ENCODE results near the gene GPBP1. TPM values are rescaled to one million over a fixed set of nuclear protein-coding genes. Genes with fewer than 3 reads are reported as not detected.
"Not testable (repeated sequence)": the region's sequence is repeated elsewhere in the genome, so short reads cannot be mapped to it uniquely, and the experiment has no call there.

The GPBP1 gene
- total RNA-seq, 1 donor from 2014 or later: 142 TPM

DNA sequence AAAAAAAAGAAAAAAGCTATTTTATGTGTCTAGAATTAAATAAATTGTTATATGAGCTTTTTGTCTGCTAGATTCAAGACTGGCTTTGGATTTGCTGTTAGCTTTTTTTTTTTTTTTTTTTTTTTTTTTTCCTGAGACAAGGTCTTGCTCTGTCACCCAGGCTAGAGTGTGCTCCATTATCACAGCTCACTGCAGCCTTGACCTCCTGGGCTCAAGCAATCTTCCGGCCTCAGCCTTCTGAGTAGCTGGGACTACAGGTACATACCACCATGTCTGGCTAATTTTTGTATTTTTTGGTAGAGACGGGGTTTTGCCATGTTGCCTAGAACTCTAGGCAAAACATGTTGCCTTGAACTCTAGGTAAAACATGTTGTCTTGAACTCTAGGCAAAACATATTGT is 16.7 kb downstream of the GPBP1 start:
- Mint-ChIP-seq H3K36me3 (ENCODE audit: low read depth) (peaks cover 71% of the 10 kb centered on the region), H3K27me3 (no peaks in the 10 kb centered on the region), H3K4me1 (peaks cover 83% of the 10 kb centered on the region), H3K4me3 (no peak overlapping the region), H3K27ac (no peak overlapping the region), H3K9me3 (peaks cover 4% of the 10 kb centered on the region)
- intact Hi-C loops (cut with micrococcal nuclease): no loop called here
- ChIA-PET POLR2A (interaction anchor here (0.6 to 1.5 kb wide), 3 partner anchors 17 to 280 kb away, joined by 3 to 11 read pairs (median 5); partner anchors contain the start of gene GPBP1), CTCF (interaction anchor here (0.9 kb wide), 1 partner anchor 52 kb away, joined by 3 read pairs; no protein-coding TSS in a partner anchor)
- no peak for DNase-seq
- TF ChIP-seq, protein P1, sequence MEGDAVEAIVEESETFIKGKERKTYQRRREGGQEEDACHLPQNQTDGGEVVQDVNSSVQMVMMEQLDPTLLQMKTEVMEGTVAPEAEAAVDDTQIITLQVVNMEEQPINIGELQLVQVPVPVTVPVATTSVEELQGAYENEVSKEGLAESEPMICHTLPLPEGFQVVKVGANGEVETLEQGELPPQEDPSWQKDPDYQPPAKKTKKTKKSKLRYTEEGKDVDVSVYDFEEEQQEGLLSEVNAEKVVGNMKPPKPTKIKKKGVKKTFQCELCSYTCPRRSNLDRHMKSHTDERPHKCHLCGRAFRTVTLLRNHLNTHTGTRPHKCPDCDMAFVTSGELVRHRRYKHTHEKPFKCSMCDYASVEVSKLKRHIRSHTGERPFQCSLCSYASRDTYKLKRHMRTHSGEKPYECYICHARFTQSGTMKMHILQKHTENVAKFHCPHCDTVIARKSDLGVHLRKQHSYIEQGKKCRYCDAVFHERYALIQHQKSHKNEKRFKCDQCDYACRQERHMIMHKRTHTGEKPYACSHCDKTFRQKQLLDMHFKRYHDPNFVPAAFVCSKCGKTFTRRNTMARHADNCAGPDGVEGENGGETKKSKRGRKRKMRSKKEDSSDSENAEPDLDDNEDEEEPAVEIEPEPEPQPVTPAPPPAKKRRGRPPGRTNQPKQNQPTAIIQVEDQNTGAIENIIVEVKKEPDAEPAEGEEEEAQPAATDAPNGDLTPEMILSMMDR (IDR thresholded peaks at IDR 0.05): no peak
- ATAC-seq (ENCODE audit: low read depth): no peak

DNA sequence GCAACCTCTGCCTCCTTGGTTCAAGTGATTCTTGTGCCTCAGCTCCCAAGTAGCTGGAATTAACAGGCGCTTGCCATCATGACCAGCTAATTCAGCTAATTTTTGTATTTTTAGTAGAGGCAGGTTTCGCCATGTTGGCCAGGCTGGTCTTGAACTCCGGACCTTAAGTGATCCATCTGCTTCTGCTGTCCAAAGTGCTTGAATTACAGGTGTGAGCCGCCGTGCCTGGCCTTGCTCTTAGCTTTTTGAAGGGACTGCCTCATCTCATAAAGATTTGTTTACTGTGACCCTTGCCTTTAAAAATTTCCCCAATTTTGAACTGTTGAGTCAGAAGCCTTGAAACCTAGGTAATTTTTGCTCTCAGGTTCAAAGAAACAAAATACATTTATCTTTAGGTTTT is 17.3 kb downstream of the GPBP1 start:
- DNase-seq (no peak), ATAC-seq (ENCODE audit: low read depth) (no peak)
- Mint-ChIP-seq H3K4me3 (no peak overlapping the region), H3K36me3 (ENCODE audit: low read depth) (peaks cover 70% of the 10 kb centered on the region), H3K4me1 (peaks cover 80% of the 10 kb centered on the region), H3K27me3 (no peaks in the 10 kb centered on the region), H3K27ac (no peak overlapping the region), H3K9me3 (peaks cover 4% of the 10 kb centered on the region)
- intact Hi-C loops (cut with micrococcal nuclease): no loop called here
- ChIA-PET CTCF (no interaction called here), POLR2A (interaction anchor here (0.6 to 1.5 kb wide), 4 partner anchors 11 to 280 kb away, joined by 3 to 11 read pairs (median 4); partner anchors contain the start of gene GPBP1)
- TF ChIP-seq, protein P1 (IDR thresholded peaks at IDR 0.05): no peak

DNA sequence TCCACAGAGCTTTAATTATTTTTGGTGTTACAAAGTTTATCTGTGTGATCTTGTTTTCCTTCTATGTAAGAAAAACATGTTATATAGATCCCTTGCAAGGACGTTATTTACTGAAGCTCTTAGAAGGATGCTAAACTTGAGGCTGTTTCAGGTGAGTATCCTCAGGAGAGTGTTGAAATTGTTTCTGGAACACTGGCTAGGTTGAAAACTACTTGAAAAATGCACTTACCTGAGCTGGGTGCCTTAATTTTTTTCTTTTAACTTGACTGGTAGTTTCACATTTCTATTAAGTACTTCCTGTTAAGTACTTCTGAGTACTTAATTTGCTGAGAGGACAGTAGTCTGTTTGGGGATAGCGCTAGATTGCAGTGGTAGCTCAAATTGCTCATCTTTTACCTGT is 18.1 kb downstream of the GPBP1 start:
- Mint-ChIP-seq H3K4me1 (peaks cover 74% of the 10 kb centered on the region), H3K9me3 (peaks cover 4% of the 10 kb centered on the region), H3K4me3 (no peak overlapping the region), H3K27me3 (no peaks in the 10 kb centered on the region), H3K36me3 (ENCODE audit: low read depth) (peaks cover 66% of the 10 kb centered on the region), H3K27ac (peak overlapping the region; percentile 37)
- no peak for ATAC-seq (ENCODE audit: low read depth)
- TF ChIP-seq, protein P1 (IDR thresholded peaks at IDR 0.05): no peak
- ChIA-PET CTCF (no interaction called here), POLR2A (interaction anchor here (1.1 kb wide), 1 partner anchor 10 kb away, joined by 3 read pairs; no protein-coding TSS in a partner anchor)
- no peak for DNase-seq
- intact Hi-C loops (cut with micrococcal nuclease): no loop called here

DNA sequence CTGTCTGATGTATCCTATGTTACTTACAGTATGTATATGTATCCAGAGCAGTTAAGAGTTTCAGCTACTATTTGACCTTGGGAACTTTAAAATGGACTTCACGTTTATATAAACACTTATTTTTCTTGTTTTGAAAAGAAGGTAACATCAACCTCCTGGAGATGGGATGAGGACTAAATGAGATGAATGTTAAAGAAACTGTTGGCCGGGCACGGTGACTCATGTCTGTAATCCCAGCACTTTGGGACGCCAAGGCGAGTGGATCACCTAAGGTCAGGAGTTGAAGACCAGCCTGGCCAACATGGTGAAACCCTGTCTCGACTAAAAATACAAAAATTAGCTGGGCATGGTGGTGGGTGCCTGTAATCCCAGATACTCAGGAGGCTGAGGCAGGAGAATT is 19.0 kb downstream of the GPBP1 start:
- H3K9me3 Mint-ChIP-seq; ATAC-seq (ENCODE audit: low read depth); intact Hi-C loops (cut with micrococcal nuclease); CTCF ChIA-PET; H3K4me3 Mint-ChIP-seq; H3K27ac Mint-ChIP-seq; H3K27me3 Mint-ChIP-seq; POLR2A ChIA-PET; DNase-seq: not testable (repeated sequence)
- Mint-ChIP-seq H3K36me3 (ENCODE audit: low read depth) (peaks cover 68% of the 10 kb centered on the region), H3K4me1 (peaks cover 70% of the 10 kb centered on the region)

DNA sequence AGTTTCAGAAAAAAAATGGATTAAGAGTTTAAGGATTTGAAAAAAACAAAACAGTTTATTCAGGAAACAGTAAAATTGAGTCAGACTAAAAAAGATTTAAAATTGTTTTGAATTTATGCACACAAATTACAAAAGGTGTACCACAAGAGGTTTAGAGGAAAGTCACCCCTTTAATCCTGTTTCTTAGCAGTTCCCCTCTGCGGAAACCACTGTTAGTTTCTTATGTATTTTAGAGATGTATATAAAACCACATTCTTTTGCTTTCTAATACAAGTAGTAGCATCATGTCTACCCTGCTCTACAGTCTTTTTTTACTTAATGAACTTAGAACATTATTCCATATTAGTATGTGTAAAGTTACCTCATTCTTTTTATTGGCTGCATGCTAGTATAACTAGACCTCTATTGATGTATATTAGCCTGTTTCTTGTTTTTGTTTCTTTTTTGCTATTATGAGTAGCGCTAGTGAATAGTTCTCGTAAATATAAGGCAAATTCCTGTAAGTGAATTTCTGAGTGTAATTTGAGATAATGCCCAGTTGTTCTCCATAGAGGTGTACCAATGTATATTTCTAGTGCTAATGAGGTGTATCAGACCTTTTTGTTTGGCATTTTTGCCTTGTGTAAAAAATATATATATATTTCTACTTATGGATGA is 20.0 kb downstream of the GPBP1 start:
- TF ChIP-seq, protein P1 (IDR thresholded peaks at IDR 0.05): no peak
- ATAC-seq (ENCODE audit: low read depth) (no peak), DNase-seq (no peak)
- Mint-ChIP-seq H3K27me3 (no peaks in the 10 kb centered on the region), H3K9me3 (peaks cover 4% of the 10 kb centered on the region), H3K4me3 (no peak overlapping the region), H3K27ac (no peak overlapping the region), H3K36me3 (ENCODE audit: low read depth) (peaks cover 65% of the 10 kb centered on the region), H3K4me1 (peaks cover 68% of the 10 kb centered on the region)
- ChIA-PET CTCF (no interaction called here), POLR2A (no interaction called here)
- intact Hi-C loops (cut with micrococcal nuclease): no loop called here
